GM21447 (cell line): Measurements from ENCODE around the gene GBX2.

Experiments
- ATAC-seq: cut with Tn5 transposase; IDR thresholded peaks from one replicate; pipeline ENCODE4 v1.9.1; 2021; ENCODE audit not compliant: unreplicated experiment

The GBX2 gene

GRCh38 chr2:236119476-236119875, 48.7 kb downstream of the GBX2 start:
- no peak for ATAC-seq

DNA sequence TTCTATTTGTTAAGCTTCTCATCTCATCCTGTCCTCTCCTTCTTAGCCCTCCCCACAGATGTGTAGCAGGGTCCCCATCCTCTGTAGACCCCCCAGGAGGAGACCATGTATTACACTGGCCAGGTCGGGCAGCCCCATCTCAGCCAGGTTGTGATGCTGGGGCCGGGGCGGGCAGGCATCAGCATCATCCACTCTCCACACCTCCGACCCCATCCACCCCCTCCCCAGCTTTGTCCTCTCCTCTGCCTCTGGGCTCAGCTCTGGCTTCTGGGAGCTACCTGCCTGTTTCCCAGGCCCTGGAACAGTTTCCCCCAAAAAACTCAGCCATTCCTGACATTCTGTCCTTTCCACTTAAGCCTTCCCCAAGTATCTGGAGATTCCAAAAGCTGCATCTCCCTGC, 49.2 kb downstream of the GBX2 start:
- ATAC-seq: no peak

DNA sequence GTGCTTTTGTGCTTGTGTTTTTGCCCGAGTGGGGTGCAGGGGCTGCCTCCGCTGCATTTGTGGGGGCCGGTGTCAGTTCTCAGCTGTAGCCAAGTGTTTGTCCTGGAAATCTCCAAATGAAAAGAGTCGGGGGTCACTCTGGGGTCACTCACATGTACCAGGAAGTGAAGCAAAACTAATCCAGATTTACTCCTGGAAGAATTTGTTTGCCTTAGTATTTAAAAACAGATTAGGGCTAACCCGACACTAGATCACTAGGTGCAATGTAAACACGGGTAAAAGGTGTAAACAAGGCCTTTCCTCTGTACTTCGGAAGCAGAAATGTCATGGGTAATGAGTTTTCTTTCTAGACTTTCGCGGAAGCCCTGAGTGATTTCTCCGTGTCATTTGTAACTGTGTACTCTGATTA, 50.3 kb downstream of the GBX2 start:
- ATAC-seq: no peak

- ATAC-seq: no peak
Measured at GRCh38 chr2:236117401-236117800, 50.8 kb downstream of the GBX2 start.
